HG03354 (cell line): ENCODE measurements around the gene SPOCK3.

Experiments used
- ATAC-seq: cut with Tn5 transposase; IDR thresholded peaks from one replicate; pipeline ENCODE4 v1.9.1; 2021; ENCODE audit warnings: mild to moderate bottlenecking; ENCODE audit not compliant: unreplicated experiment, poor library complexity, severe bottlenecking

The SPOCK3 gene

GRCh38 chr4:167183036-167183435, 51.3 kb downstream of the SPOCK3 start:
- ATAC-seq = no peak

- ATAC-seq = no peak
These were observed 56.4 kb downstream of the SPOCK3 start for GRCh38 chr4:167177925-167178324.

GRCh38 chr4:167176723-167177367, 57.4 kb downstream of the SPOCK3 start:
- ATAC-seq = no peak

GRCh38 chr4:167171928-167172327, 62.4 kb downstream of the SPOCK3 start:
- ATAC-seq = no peak

GRCh38 chr4:167168611-167169010, 65.7 kb downstream of the SPOCK3 start:
- ATAC-seq = no peak

GRCh38 chr4:167150587-167150986, 83.7 kb downstream of the SPOCK3 start:
- ATAC-seq = no peak

GRCh38 chr4:167144605-167145004, 89.7 kb downstream of the SPOCK3 start:
- no peak for ATAC-seq

GRCh38 chr4:167143018-167143417, 91.3 kb downstream of the SPOCK3 start:
- no peak for ATAC-seq

- no peak for ATAC-seq
These were observed 98.0 kb downstream of the SPOCK3 start for GRCh38 chr4:167136270-167136669.

- ATAC-seq = no peak
These were observed 105.1 kb downstream of the SPOCK3 start for GRCh38 chr4:167129146-167129545.

GRCh38 chr4:167119392-167119791, 114.9 kb downstream of the SPOCK3 start:
- no peak for ATAC-seq

GRCh38 chr4:167117273-167117672, 117.0 kb downstream of the SPOCK3 start:
- no peak for ATAC-seq

GRCh38 chr4:167114416-167114971, 119.8 kb downstream of the SPOCK3 start:
- no peak for ATAC-seq

GRCh38 chr4:167111622-167112021, 122.7 kb downstream of the SPOCK3 start:
- ATAC-seq = no peak

GRCh38 chr4:167111092-167111491, 123.2 kb downstream of the SPOCK3 start:
- no peak for ATAC-seq

- ATAC-seq = no peak
These were observed 124.4 kb downstream of the SPOCK3 start for GRCh38 chr4:167109859-167110258.

- ATAC-seq = no peak
These were observed 128.4 kb downstream of the SPOCK3 start for GRCh38 chr4:167105857-167106256.

- ATAC-seq = no peak
These were observed 131.8 kb downstream of the SPOCK3 start for GRCh38 chr4:167102475-167102874.

GRCh38 chr4:167101035-167101434, 133.3 kb downstream of the SPOCK3 start:
- ATAC-seq = no peak

GRCh38 chr4:167100120-167100519, 134.2 kb downstream of the SPOCK3 start:
- no peak for ATAC-seq

GRCh38 chr4:167088115-167088514, 146.2 kb downstream of the SPOCK3 start:
- ATAC-seq = peak; percentile 75

GRCh38 chr4:167084321-167084720, 150.0 kb downstream of the SPOCK3 start:
- no peak for ATAC-seq
